Measurements from ENCODE around the gene TMEM266.

Gene TMEM266

DNA sequence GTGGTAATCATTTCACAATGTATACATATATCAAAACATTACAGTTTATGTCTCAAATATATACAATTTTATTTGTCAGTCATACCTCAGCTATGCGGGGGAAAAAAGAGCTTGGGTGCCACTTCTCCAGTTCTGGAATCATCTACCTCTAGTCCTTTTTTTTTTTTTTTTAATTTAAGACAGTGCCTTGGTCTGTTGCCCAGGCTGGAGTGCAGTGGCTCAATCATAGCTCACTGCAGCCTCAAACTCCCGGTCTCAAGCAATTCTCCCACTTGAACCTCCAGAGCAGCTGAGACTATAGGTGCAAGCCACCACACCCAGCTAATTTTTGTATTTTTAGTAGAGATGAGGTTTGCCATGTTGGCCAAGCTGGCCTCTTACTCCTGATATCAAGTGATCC, 67.4 kb downstream of the TMEM266 start:
- H3K36me3 ChIP-seq, result no peaks in the 10 kb centered on the region; the same call in 1 of the 2 replicates
- peaks cover 36% of the 10 kb centered on the region for H3K27me3 ChIP-seq
- no peak overlapping the region for H3K4me3 ChIP-seq (ENCODE audit: low read depth, low read length)
- H3K4me1 ChIP-seq, result no peaks in the 10 kb centered on the region
- H3K9me3 ChIP-seq, result no peaks in the 10 kb centered on the region
- DNase-seq, result no peak
- TF ChIP-seq, protein P1, sequence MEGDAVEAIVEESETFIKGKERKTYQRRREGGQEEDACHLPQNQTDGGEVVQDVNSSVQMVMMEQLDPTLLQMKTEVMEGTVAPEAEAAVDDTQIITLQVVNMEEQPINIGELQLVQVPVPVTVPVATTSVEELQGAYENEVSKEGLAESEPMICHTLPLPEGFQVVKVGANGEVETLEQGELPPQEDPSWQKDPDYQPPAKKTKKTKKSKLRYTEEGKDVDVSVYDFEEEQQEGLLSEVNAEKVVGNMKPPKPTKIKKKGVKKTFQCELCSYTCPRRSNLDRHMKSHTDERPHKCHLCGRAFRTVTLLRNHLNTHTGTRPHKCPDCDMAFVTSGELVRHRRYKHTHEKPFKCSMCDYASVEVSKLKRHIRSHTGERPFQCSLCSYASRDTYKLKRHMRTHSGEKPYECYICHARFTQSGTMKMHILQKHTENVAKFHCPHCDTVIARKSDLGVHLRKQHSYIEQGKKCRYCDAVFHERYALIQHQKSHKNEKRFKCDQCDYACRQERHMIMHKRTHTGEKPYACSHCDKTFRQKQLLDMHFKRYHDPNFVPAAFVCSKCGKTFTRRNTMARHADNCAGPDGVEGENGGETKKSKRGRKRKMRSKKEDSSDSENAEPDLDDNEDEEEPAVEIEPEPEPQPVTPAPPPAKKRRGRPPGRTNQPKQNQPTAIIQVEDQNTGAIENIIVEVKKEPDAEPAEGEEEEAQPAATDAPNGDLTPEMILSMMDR (IDR thresholded peaks at IDR 0.05; ENCODE audit: low read depth, low read length), result no peak

DNA sequence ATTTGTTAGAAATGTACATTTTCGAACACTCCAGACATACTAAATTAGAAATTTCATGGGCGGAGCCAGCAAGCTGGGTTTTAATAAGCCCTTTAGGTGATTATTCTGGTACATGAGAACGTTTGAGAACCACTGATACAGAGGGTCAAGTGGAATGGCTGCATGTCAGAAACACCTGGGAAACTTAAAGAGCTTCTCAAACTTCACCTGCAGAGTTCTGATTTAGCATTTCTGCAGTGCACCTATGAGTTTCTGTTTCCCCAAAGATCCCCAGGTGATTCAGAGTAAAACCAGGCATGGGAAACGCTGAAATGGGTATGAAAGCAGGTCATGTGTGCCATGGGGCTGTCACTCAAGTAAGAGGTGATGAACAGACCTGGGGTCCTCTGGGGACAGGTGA, 68.1 kb downstream of the TMEM266 start:
- H3K9me3 ChIP-seq, result no peaks in the 10 kb centered on the region
- peaks cover 37% of the 10 kb centered on the region for H3K27me3 ChIP-seq
- DNase-seq, result no peak

DNA sequence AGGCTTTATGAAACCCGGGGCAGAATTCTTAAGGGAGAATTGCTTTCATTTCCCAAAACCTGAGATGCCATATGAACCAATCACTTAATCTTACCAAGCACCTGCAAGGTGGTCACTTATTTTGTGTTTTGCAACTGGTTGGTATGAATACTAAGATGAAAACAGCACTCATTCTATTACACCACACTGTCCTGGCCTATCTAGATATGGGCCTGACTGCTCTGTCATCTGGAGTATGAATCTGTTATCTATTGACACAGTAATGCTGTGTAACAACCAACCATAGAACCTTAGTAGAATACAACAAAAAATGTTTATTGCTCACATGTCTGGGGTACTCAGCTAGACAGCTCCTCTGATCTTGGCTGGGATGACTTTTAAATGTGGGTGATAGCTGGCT, 74.8 kb downstream of the TMEM266 start:
- Histone ChIP-seq H3K9me3 (no peaks in the 10 kb centered on the region), H3K4me3 (ENCODE audit: low read depth, low read length) (no peak overlapping the region), H3K36me3 (no peaks in the 10 kb centered on the region; the same call in 1 of the 2 replicates), H3K27me3 (peaks cover 41% of the 10 kb centered on the region), H3K4me1 (no peaks in the 10 kb centered on the region)
- TF ChIP-seq, protein P1 (IDR thresholded peaks at IDR 0.05; ENCODE audit: low read depth, low read length), result no peak
- no peak for DNase-seq

More for the DNA sequence above, 68.1 kb downstream of the TMEM266 start:
- Histone ChIP-seq H3K4me1 (no peaks in the 10 kb centered on the region), H3K36me3 (no peaks in the 10 kb centered on the region; the same call in 1 of the 2 replicates), H3K4me3 (ENCODE audit: low read depth, low read length) (no peak overlapping the region)
- TF ChIP-seq, protein P1 (IDR thresholded peaks at IDR 0.05; ENCODE audit: low read depth, low read length), result no peak

DNA sequence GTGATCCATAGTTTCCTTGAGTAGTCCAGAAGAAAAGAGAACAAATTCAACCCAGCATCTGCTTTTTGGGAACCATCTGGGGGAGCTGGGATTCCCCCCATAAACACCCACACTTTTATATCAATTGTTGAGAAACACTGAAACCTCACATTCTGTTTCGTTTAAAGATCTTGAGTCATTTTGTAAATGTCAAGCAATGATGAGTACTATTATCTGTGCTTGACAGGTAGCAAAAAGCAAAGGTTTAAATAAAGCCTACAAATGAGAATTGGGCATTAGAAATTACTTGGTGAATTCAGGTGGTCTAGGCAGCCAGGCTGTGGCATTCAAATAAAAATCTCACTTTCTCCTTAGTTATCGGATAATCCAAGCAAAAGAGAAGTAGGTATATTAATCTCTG, 75.7 kb downstream of the TMEM266 start:
- no peak for DNase-seq
- no peaks in the 10 kb centered on the region for H3K36me3 ChIP-seq
- TF ChIP-seq, protein P1 (IDR thresholded peaks at IDR 0.05; ENCODE audit: low read depth, low read length), result no peak
- no peaks in the 10 kb centered on the region for H3K4me1 ChIP-seq
- H3K9me3 ChIP-seq, result no peaks in the 10 kb centered on the region
- no peak overlapping the region for H3K4me3 ChIP-seq (ENCODE audit: low read depth, low read length)
- H3K27me3 ChIP-seq, result peaks cover 43% of the 10 kb centered on the region

DNA sequence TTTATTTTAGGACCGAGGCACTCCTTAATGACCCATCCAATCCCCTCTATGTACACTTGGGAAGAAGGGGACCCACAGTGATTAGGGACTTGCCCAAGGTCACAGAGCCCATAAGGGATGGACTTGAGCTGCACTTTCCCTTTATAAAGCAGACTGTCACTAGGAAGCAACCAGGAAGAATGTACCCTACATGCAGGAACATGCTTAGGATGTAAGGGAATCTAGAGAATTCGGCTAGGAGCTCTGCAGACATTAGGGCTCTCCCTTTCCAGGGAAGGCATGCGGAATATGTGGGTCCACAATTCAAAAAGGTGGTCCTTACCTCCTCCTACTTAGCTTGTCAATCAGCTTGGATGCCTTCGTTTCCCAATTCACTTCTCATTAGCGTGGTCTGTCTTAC, 78.7 kb downstream of the TMEM266 start:
- no peak for DNase-seq
- TF ChIP-seq, protein P1 (IDR thresholded peaks at IDR 0.05; ENCODE audit: low read depth, low read length), result no peak
- H3K27me3 ChIP-seq, result peaks cover 57% of the 10 kb centered on the region
- H3K4me1 ChIP-seq, result no peaks in the 10 kb centered on the region
- no peaks in the 10 kb centered on the region for H3K36me3 ChIP-seq
- H3K9me3 ChIP-seq, result no peaks in the 10 kb centered on the region
- no peak overlapping the region for H3K4me3 ChIP-seq (ENCODE audit: low read depth, low read length)

DNA sequence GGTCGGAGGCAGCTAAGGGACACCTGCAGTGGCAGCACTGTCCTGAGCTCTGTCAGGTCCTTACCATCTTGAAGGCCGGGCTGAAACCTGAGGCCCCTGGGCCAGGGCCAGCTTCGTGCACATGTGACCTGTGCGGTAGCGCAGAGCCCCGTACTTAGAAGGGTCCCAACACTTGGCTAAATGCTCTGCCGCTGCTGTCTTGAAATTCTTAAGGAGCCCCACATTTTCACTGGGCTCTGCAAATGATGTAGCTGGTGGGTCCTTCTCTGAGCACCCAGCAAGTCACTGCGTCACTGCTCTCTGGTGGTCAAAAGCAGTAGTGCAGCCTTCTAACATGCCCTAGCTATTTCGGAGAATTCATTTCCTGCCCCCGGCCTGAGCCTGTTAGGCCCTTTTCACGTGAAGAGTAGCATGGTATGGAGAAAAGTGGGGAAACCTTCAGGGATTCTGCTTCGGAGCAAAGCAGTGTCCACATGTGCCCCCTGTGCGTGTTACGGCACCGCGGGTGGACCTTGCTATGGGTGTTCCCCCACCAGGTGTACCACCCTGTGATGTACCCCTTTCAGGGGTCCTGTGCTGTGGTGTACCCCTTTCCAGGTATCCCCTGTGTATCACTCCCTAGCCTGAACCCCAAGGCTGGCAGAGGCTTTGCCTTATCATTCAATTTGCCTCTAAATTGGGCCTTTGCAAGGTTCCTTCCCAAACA, 79.7 kb downstream of the TMEM266 start:
- peak; percentile 75 for DNase-seq
- no peak overlapping the region for H3K4me3 ChIP-seq (ENCODE audit: low read depth, low read length)
- no peaks in the 10 kb centered on the region for H3K4me1 ChIP-seq
- no peaks in the 10 kb centered on the region for H3K36me3 ChIP-seq
- peaks cover 63% of the 10 kb centered on the region for H3K27me3 ChIP-seq
- TF ChIP-seq, protein P1 (IDR thresholded peaks at IDR 0.05; ENCODE audit: low read depth, low read length), result peak; percentile 96
- H3K9me3 ChIP-seq, result no peaks in the 10 kb centered on the region
